Aorta (tissue), 5 donors: Measurements from ENCODE around the gene SLC22A12. TPM values are rescaled to one million over a fixed set of nuclear protein-coding genes. Genes with fewer than 3 reads are reported as not detected.
A peak's percentile ranks its signal among the peaks of the same experiment; 100 is the strongest.

Experiments used
- ATAC-seq: fragments of 200-7000 bp; cut with Tn5 transposase; one replicate; pipeline ENCODE4 v1.9.1; 2022; ENCODE audit warnings: moderate library complexity; ENCODE audit not compliant: low FRiP score
- DNase-seq, 2 donors: peaks; one replicate each; pipeline ENCODE4 v3.0.0-alpha.2; 2020
- H3K27ac ChIP-seq, 2 donors: one replicate each; pipeline ENCODE4 v1.5.1; 2013; ENCODE audit warnings: low read length in 2 of 2, mild to moderate bottlenecking in 2 of 2, moderate library complexity in 2 of 2, control low read depth in 1 of 2, inconsistent platforms in 1 of 2, low read depth in 1 of 2
- H3K27me3 ChIP-seq, 2 donors: one replicate each; pipeline ENCODE4 v1.6.1; 2013; ENCODE audit warnings: control low read depth in 1 of 2, low read length in 1 of 2, mild to moderate bottlenecking in 1 of 2, moderate library complexity in 1 of 2; ENCODE audit not compliant: insufficient read depth in 2 of 2, control insufficient read depth in 1 of 2
- H3K36me3 ChIP-seq, 2 donors: one replicate each; pipeline ENCODE4 v1.6.1; 2013; ENCODE audit warnings: control low read depth in 1 of 2, low read length in 1 of 2, mild to moderate bottlenecking in 1 of 2; ENCODE audit not compliant: insufficient read depth in 2 of 2, control insufficient read depth in 1 of 2
- H3K4me1 ChIP-seq, 2 donors: one replicate each; pipeline ENCODE4 v1.6.1; 2013; ENCODE audit warnings: low read length in 2 of 2, control low read depth in 1 of 2, mild to moderate bottlenecking in 1 of 2, moderate library complexity in 1 of 2; ENCODE audit not compliant: insufficient read depth in 2 of 2, control insufficient read depth in 1 of 2
- H3K4me3 ChIP-seq, 2 donors: one replicate each; pipeline ENCODE4 v1.5.1; 2013; ENCODE audit warnings: low read length in 2 of 2, control low read depth in 1 of 2, mild to moderate bottlenecking in 1 of 2
- H3K9me3 ChIP-seq: one replicate; pipeline ENCODE4 v1.6.1; 2013; ENCODE audit warnings: mild to moderate bottlenecking, low read length; ENCODE audit not compliant: control insufficient read depth
- WGBS, 2 donors: extraction: QIAGEN DNeasy Blood & Tissue Kit; methylation state at CpG; one replicate each; pipeline ENCODE4 v1.1.7; 2013; 5-methylcytosine and 5-hydroxymethylcytosine counted together
- intact Hi-C, 2 donors: fragments of 100-400 bp; cut with DNase I; formaldehyde crosslinking; loops; one replicate each; pipeline versions ENCODE4 v1.14.2 to v1.15.0; 2022
- polyA plus RNA-seq, 2 donors: library from polyadenylated mRNA; stranded (reverse); fragments of 200-250 nt; gene quantifications; one replicate each; pipeline ENCODE4 v1.2.3, GENCODE V29; 2013
- total RNA-seq, 2 donors: library from RNA; stranded (reverse); fragmentation: NEBNext Ultra II Directional; extraction: Animal tissue kit (Norgen Biotek cat#: 25700); gene quantifications; one replicate each; pipeline ENCODE4 v1.2.1, GENCODE V29; 2021
- donor health status: healthy with polysubstance abuse.
- donor health status: Bipolar disorder and iron deficiency.
- donor health status: DM: no; HTN: no; CAD: no.
- donor health status: DM: no; HTN: no; CAD: no.
- donor health status: DM: yes; HTN: yes; CAD: no.

The SLC22A12 gene
- total and polyA plus RNA-seq, 4 donors, result not detected

- DNase-seq (no peak), ATAC-seq (peak; percentile 9)
- Histone ChIP-seq H3K36me3 (no peaks in the 10 kb centered on the region), H3K4me1 (no peaks in the 10 kb centered on the region), H3K27ac (no peak overlapping the region), H3K9me3 (no peaks in the 10 kb centered on the region), H3K27me3 (no peaks in the 10 kb centered on the region), H3K4me3 (no peak overlapping the region)
- intact Hi-C loops, result no loop called here
- WGBS, 2 donors, result 28% methylated on average over 6 of the region's 6 CpGs
Observed at GRCh38 chr11:64649291-64649697, 58.3 kb downstream of the SLC22A12 start.

- Histone ChIP-seq H3K4me3 (no peak overlapping the region), H3K36me3 (no peaks in the 10 kb centered on the region), H3K9me3 (no peaks in the 10 kb centered on the region), H3K27ac (no peak overlapping the region), H3K27me3 (no peaks in the 10 kb centered on the region), H3K4me1 (no peaks in the 10 kb centered on the region)
- ATAC-seq (no peak), DNase-seq (no peak)
- intact Hi-C loops, result loop anchor here in 1 of 2 donors (5.0 kb wide), 1 partner anchor 159 kb away; no protein-coding TSS in a partner anchor
- WGBS, 2 donors, result 72 to 76% methylated on average over 18 of the region's 18 CpGs
Observed at GRCh38 chr11:64650923-64651523, 60.0 kb downstream of the SLC22A12 start.

Other genes starting within 250 kb of the SLC22A12 start
- gene RPS6KA4, start 232.1 kb upstream of the SLC22A12 start, total RNA-seq, result 10 to 100 TPM; 25.8 to 31.8 TPM
- 10 to 100 TPM; 14.1 to 27.2 TPM for gene RPS6KA4, start 232.1 kb upstream of the SLC22A12 start, polyA plus RNA-seq
- under 1 TPM; 0.36 to 0.49 TPM for gene SLC22A11, start 35.3 kb upstream of the SLC22A12 start, total RNA-seq
- gene SLC22A11, start 35.3 kb upstream of the SLC22A12 start, polyA plus RNA-seq, result not detected
- 10 to 100 TPM; 21.6 to 35.9 TPM for gene NRXN2, start 132.0 kb downstream of the SLC22A12 start, total RNA-seq
- gene NRXN2, start 132.0 kb downstream of the SLC22A12 start, polyA plus RNA-seq, result 1 to 10 TPM; 2.6 to 9.6 TPM
- gene RASGRP2, start 152.9 kb downstream of the SLC22A12 start, total RNA-seq, result 10 to 100 TPM; 44.7 to 52.6 TPM
- gene RASGRP2, start 152.9 kb downstream of the SLC22A12 start, polyA plus RNA-seq, result 100 to 1,000 TPM in 1 of 2 donors, 10 to 100 TPM in 1; 20.8 to 152 TPM
- 10 to 100 TPM; 11.5 to 12.9 TPM for gene PYGM, start 168.8 kb downstream of the SLC22A12 start, total RNA-seq
- gene PYGM, start 168.8 kb downstream of the SLC22A12 start, polyA plus RNA-seq, result 10 to 100 TPM in 1 of 2 donors, 1 to 10 TPM in 1; 1.9 to 12.5 TPM
- gene SF1, start 187.3 kb downstream of the SLC22A12 start, total RNA-seq, result 100 to 1,000 TPM; 267 to 322 TPM
- gene SF1, start 187.3 kb downstream of the SLC22A12 start, polyA plus RNA-seq, result 100 to 1,000 TPM in 1 of 2 donors, 10 to 100 TPM in 1; 46.6 to 136 TPM
- gene MAP4K2, start 212.0 kb downstream of the SLC22A12 start, total RNA-seq, result 10 to 100 TPM; 10.7 to 11.5 TPM
- gene MAP4K2, start 212.0 kb downstream of the SLC22A12 start, polyA plus RNA-seq, result 10 to 100 TPM in 1 of 2 donors, 1 to 10 TPM in 1; 5.4 to 29.6 TPM
- gene MEN1, start 219.3 kb downstream of the SLC22A12 start, total RNA-seq, result 10 to 100 TPM; 14.5 to 18.0 TPM
- gene MEN1, start 219.3 kb downstream of the SLC22A12 start, polyA plus RNA-seq, result 10 to 100 TPM in 1 of 2 donors, 1 to 10 TPM in 1; 9.1 to 18.8 TPM